MM.1S (cell line): Measurements from ENCODE around the gene XRCC6.
"Not testable (repeated sequence)": the region's sequence is repeated elsewhere in the genome, so short reads cannot be mapped to it uniquely, and the experiment has no call there.

Source experiments
- EZH2 ChIP-seq: fragments of 300-600 bp; sonication (generic); optimal IDR thresholded peaks from 2 replicates; pipeline ENCODE3; 2017; ENCODE audit warnings: low read depth, mild to moderate bottlenecking, antibody characterized with exemption, low read length, mixed read lengths
- TF ChIP-seq, protein P1 (sequence below): fragments of 300-600 bp; sonication (generic); IDR thresholded peaks from 2 replicates; pipeline ENCODE4 v1.5.1; 2016; ENCODE audit warnings: antibody characterized with exemption, low read length, mixed read lengths

DNA sequence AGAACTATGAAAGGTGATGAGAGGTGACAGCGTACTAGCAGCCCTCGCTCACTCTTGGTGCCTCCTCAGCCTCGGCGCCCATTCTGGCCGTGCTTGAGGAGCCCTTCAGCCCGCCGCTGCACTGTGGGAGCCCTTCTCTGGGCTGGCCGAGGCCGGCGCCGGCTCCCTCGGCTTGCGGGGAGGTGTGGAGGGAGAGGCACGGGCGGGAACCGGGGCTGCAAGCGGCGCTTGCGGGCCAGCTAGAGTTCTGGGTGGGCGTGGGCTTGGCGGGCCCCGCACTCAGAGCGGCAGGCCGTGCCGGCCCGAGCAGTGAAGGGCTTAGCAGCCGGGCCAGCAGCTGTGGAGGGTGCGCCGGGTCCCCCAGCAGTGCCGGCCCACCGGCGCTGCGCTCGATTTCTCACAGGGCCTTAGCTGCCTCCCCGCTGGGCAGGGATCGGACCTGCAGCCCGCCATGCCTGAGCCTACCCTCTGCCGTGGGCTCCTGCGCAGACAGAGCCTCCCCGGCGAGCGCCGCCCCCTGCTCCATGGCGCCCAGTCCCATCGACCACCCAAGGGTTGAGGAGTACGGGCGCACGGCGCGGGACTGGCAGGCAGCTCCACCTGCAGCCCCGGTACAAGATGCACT is 27.6 kb upstream of the XRCC6 start:
- TF ChIP-seq, protein P1, sequence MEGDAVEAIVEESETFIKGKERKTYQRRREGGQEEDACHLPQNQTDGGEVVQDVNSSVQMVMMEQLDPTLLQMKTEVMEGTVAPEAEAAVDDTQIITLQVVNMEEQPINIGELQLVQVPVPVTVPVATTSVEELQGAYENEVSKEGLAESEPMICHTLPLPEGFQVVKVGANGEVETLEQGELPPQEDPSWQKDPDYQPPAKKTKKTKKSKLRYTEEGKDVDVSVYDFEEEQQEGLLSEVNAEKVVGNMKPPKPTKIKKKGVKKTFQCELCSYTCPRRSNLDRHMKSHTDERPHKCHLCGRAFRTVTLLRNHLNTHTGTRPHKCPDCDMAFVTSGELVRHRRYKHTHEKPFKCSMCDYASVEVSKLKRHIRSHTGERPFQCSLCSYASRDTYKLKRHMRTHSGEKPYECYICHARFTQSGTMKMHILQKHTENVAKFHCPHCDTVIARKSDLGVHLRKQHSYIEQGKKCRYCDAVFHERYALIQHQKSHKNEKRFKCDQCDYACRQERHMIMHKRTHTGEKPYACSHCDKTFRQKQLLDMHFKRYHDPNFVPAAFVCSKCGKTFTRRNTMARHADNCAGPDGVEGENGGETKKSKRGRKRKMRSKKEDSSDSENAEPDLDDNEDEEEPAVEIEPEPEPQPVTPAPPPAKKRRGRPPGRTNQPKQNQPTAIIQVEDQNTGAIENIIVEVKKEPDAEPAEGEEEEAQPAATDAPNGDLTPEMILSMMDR, result not testable (repeated sequence)
- not testable (repeated sequence) for TF ChIP-seq EZH2
